IMR-90 (cell line): ENCODE results near the gene DCDC1. TPM values are rescaled to one million over a fixed set of nuclear protein-coding genes. Genes with fewer than 3 reads are reported as not detected.

Experiments
- ATAC-seq: fragments of 200-7000 bp; cut with Tn5 transposase; 2 replicates; pipeline ENCODE4 v1.9.1; 2020; ENCODE audit warnings: low read depth, mild to moderate bottlenecking, moderate library complexity
- BruUV-seq: library from RNA; stranded (reverse); fragments of 400-500 nt; replicated peaks from 2 replicates; lab custom pipeline; 2021; lab: Mats Ljungman, UMichigan
- CTCF ChIA-PET: fragments of 300-600 bp; formaldehyde crosslinking; extraction: SDS; loops from one replicate; lab custom pipeline; 2021; ENCODE audit warnings: antibody characterized with exemption; lab: Yijun Ruan, JAX
- POLR2A ChIA-PET: fragments of 300-600 bp; sonication (Branson Sonifier 250); formaldehyde crosslinking; loops from one replicate; lab custom pipeline; 2022; ENCODE audit warnings: antibody characterized with exemption; ENCODE audit not compliant: unreplicated experiment; lab: Charles Lee
- DNase-seq: peaks from one replicate; pipeline ENCODE4 v3.0.0; 2013
- H2AFZ ChIP-seq: replicated peaks from 2 replicates; pipeline ENCODE3; 2013; ENCODE audit warnings: low read length, mild to moderate bottlenecking; ENCODE audit not compliant: poor library complexity
- H2AK5ac ChIP-seq: 2 replicates; pipeline ENCODE4 v1.6.1; 2013; ENCODE audit warnings: low read depth, low read length, inconsistent platforms
- H2AK9ac ChIP-seq: replicated peaks from 2 replicates; pipeline ENCODE3; 2013; ENCODE audit warnings: mild to moderate bottlenecking, low read depth, low read length, moderate library complexity; ENCODE audit not compliant: poor library complexity
- H2BK120ac ChIP-seq: 2 replicates; pipeline ENCODE4 v1.6.1; 2013; ENCODE audit warnings: low read depth, low read length, inconsistent platforms
- H2BK15ac ChIP-seq: 3 replicates; pipeline ENCODE4 v1.6.1; 2013; ENCODE audit warnings: low read depth, low read length, inconsistent platforms
- H2BK20ac ChIP-seq: 2 replicates; pipeline ENCODE4 v1.6.1; 2013; ENCODE audit warnings: low read depth, mild to moderate bottlenecking, inconsistent platforms, low read length, moderate library complexity
- H2BK5ac ChIP-seq: 2 replicates; pipeline ENCODE4 v1.6.1; 2013; ENCODE audit warnings: mild to moderate bottlenecking, low read depth, low read length, inconsistent platforms; ENCODE audit not compliant: poor library complexity, severe bottlenecking
- H3K14ac ChIP-seq: replicated peaks from 2 replicates; pipeline ENCODE4 v1.6.1; 2013; ENCODE audit warnings: low read depth, low read length, inconsistent platforms
- H3K18ac ChIP-seq: 2 replicates; pipeline ENCODE4 v1.6.1; 2013; ENCODE audit warnings: low read depth, low read length, control low read depth
- H3K23ac ChIP-seq: 2 replicates; pipeline ENCODE4 v1.6.1; 2013; ENCODE audit warnings: low read depth, low read length, inconsistent platforms
- H3K27ac ChIP-seq: 2 replicates; pipeline ENCODE4 v1.5.1; 2013; ENCODE audit warnings: mild to moderate bottlenecking, control low read depth, low read length; ENCODE audit not compliant: insufficient read depth
- H3K27me3 ChIP-seq: 2 replicates; pipeline ENCODE4 v1.6.1; 2013; ENCODE audit warnings: low read length; ENCODE audit not compliant: control insufficient read depth, insufficient read depth
- H3K36me3 ChIP-seq: 2 replicates; pipeline ENCODE4 v1.6.1; 2013; ENCODE audit warnings: low read length, mixed read lengths; ENCODE audit not compliant: control insufficient read depth, insufficient read depth
- H3K4ac ChIP-seq: 2 replicates; pipeline ENCODE4 v1.6.1; 2013; ENCODE audit warnings: low read depth, low read length, inconsistent platforms
- H3K4me1 ChIP-seq: 2 replicates; pipeline ENCODE4 v1.6.1; 2013; ENCODE audit warnings: low read length, mixed read lengths; ENCODE audit not compliant: control insufficient read depth, insufficient read depth
- H3K4me2 ChIP-seq: 2 replicates; pipeline ENCODE4 v1.6.1; 2013; ENCODE audit warnings: low read depth, mild to moderate bottlenecking, control low read depth, low read length, moderate library complexity
- H3K4me3 ChIP-seq: 2 replicates; pipeline ENCODE4 v1.5.1; 2013; ENCODE audit warnings: low read depth, mild to moderate bottlenecking, control low read depth, low read length, moderate library complexity; ENCODE audit not compliant: insufficient read depth
- H3K56ac ChIP-seq: 2 replicates; pipeline ENCODE4 v1.6.1; 2013; ENCODE audit warnings: low read length, inconsistent platforms; ENCODE audit not compliant: insufficient read depth; ENCODE audit errors: extremely low read depth
- H3K79me1 ChIP-seq, 2 experiments: 2 replicates each; pipeline ENCODE4 v1.6.1; 2013; ENCODE audit warnings: low read length in 2 of 2, inconsistent platforms in 1 of 2, low read depth in 1 of 2
- H3K9ac ChIP-seq: 2 replicates; pipeline ENCODE4 v1.6.1; 2013; ENCODE audit warnings: low read depth, low read length, control low read depth
- H3K9me1 ChIP-seq: 2 replicates; pipeline ENCODE4 v1.6.1; 2013; ENCODE audit warnings: low read length, inconsistent platforms; ENCODE audit not compliant: insufficient read depth
- H3K9me3 ChIP-seq: 2 replicates; pipeline ENCODE4 v1.6.1; 2013; ENCODE audit warnings: low read length; ENCODE audit not compliant: control insufficient read depth, insufficient read depth
- H4K20me1 ChIP-seq: 2 replicates; pipeline ENCODE4 v1.6.1; 2013; ENCODE audit warnings: low read length, inconsistent platforms; ENCODE audit not compliant: insufficient read depth
- H4K5ac ChIP-seq: 2 replicates; pipeline ENCODE4 v1.6.1; 2013; ENCODE audit warnings: mild to moderate bottlenecking, low read depth, low read length, control low read depth
- H4K8ac ChIP-seq, 2 experiments: 2 replicates each; pipeline ENCODE4 v1.6.1; 2013; ENCODE audit warnings: low read depth in 2 of 2, low read length in 2 of 2, control low read depth in 1 of 2, inconsistent platforms in 1 of 2
- H4K91ac ChIP-seq: 2 replicates; pipeline ENCODE4 v1.6.1; 2013; ENCODE audit warnings: low read depth, low read length, inconsistent platforms; ENCODE audit not compliant: insufficient read depth
- BHLHE40 ChIP-seq: fragments of 150-350 bp; IDR thresholded peaks from 2 replicates; pipeline ENCODE4 v1.6.1; 2016; ENCODE audit warnings: mild to moderate bottlenecking, low read depth, low read length
- FOS ChIP-seq: fragments of 150-350 bp; IDR thresholded peaks from 2 replicates; pipeline ENCODE4 v1.6.1; 2016; ENCODE audit warnings: low read depth, low read length
- MAFK ChIP-seq: IDR thresholded peaks from 2 replicates; pipeline ENCODE4 v1.6.1; 2012; ENCODE audit warnings: low read depth, low read length, improper control_type of control experiment
- MAZ ChIP-seq: IDR thresholded peaks from 2 replicates; pipeline ENCODE4 v1.6.1; 2012; ENCODE audit warnings: low read depth, mild to moderate bottlenecking, low read length, improper control_type of control experiment, moderate library complexity, borderline replicate concordance
- RAD21 ChIP-seq: IDR thresholded peaks from 2 replicates; pipeline ENCODE4 v1.6.1; 2012; ENCODE audit warnings: low read length, improper control_type of control experiment
- WGBS, 2 experiments: methylation state at CpG; one replicate each; pipeline versions ENCODE4 v1.1.5 to v1.1.7; 2013; ENCODE audit warnings: missing lambda C conversion rate in 2 of 2; ENCODE audit not compliant: insufficient read length in 1 of 2; ENCODE audit errors: extremely low coverage in 2 of 2; 5-methylcytosine and 5-hydroxymethylcytosine counted together
- dilution Hi-C: fragments of 300-500 bp; cut with HindIII; formaldehyde crosslinking; loops from one replicate; pipeline ENCODE4 v1.14.3; 2018; ENCODE audit warnings: low sequenced_read_pairs; ENCODE audit not compliant: unreplicated experiment
- in situ Hi-C: fragments of 300-500 bp; cut with MboI; formaldehyde crosslinking; loops from 3 replicates; pipeline ENCODE4 v1.14.3; 2019; ENCODE audit warnings: low sequenced_read_pairs, inconsistent platforms, mixed read lengths
- intact Hi-C: fragments of 100-400 bp; cut with micrococcal nuclease; formaldehyde crosslinking; loops from 2 replicates; pipeline ENCODE4 v1.10.0; 2022
- polyA plus RNA-seq, 3 experiments: library from polyadenylated mRNA; depleted of rRNA; stranded (reverse); fragments of >200 nt; gene quantifications; 2 replicates each; pipeline ENCODE4 v1.2.3, GENCODE V29; 2012; ENCODE audit warnings: low replicate concordance in 1 of 3
- total RNA-seq: library from RNA; depleted of rRNA; stranded (reverse); fragments of >200 nt; gene quantifications from 2 replicates; pipeline ENCODE4 v1.2.3, GENCODE V29; 2012

DCDC1 gene
- total and polyA plus RNA-seq, 2 of the 4 experiments (the other 2 are of a cell fraction) = not detected

DNA sequence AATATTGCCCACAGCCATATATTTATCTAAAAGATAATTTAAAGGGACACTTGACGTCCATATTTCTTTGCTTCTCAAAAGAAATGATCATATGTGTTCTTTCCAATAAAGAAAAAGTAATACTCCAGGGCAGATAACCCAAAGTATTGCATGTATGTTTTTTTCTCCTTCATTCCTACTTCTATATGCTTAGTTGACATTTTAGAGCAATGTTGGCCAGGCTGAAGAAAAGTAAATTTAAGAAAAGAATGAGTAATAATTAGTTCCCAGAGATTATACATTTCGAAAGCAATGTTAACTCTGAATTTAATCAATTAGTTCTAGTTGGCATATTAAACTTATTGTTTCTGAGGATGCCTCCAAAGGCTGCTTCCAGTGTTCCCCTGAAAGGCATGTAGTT is 48.3 kb upstream of the DCDC1 start:
- H3K27ac ChIP-seq = no peak overlapping the region
- H3K56ac ChIP-seq = no peak overlapping the region
- H3K27me3 ChIP-seq = no peaks in the 10 kb centered on the region
- no peak overlapping the region for H2AK5ac ChIP-seq
- peaks cover 3% of the 10 kb centered on the region; the same call in 1 of the 2 replicates for H4K20me1 ChIP-seq
- intact Hi-C loops = no loop called here
- H2AFZ ChIP-seq = no peak overlapping the region
- H3K79me1 ChIP-seq = no peaks in the 10 kb centered on the region; a peak in 1 of 4 replicates
- H3K9me3 ChIP-seq = no peaks in the 10 kb centered on the region
- H3K4me3 ChIP-seq = no peak overlapping the region
- H3K23ac ChIP-seq = no peak overlapping the region
- H4K8ac ChIP-seq = no peak overlapping the region
- DNase-seq = no peak
- no peak overlapping the region for H3K4ac ChIP-seq
- H3K9me1 ChIP-seq = peaks cover 10% of the 10 kb centered on the region; the same call in 1 of the 2 replicates
- ChIA-PET CTCF (no interaction called here), POLR2A (no interaction called here)
- no peaks in the 10 kb centered on the region for H3K36me3 ChIP-seq
- no peak overlapping the region for H3K14ac ChIP-seq
- dilution Hi-C loops = no loop called here
- BruUV-seq = no TSS peak
- no peak overlapping the region for H2BK15ac ChIP-seq
- H3K9ac ChIP-seq = no peak overlapping the region
- H4K5ac ChIP-seq = no peak overlapping the region
- H3K18ac ChIP-seq = no peak overlapping the region
- no peak overlapping the region for H4K91ac ChIP-seq
- no peak overlapping the region for H2AK9ac ChIP-seq
- TF ChIP-seq MAZ (no peak), BHLHE40 (no peak), RAD21 (no peak), MAFK (peak; percentile 21; the same call in 1 of the 2 replicates), FOS (no peak)
- no CpG with 5 or more reads among the region's 2 CpGs for WGBS, 2 experiments
- 0 out of 2 replicates have a peak, but pooled peaks cover 3% of the 10 kb centered on the region for H3K4me1 ChIP-seq
- in situ Hi-C loops = no loop called here
- no peak overlapping the region for H3K4me2 ChIP-seq
- no peak for ATAC-seq
- no peak overlapping the region for H2BK120ac ChIP-seq
- no peak overlapping the region for H2BK5ac ChIP-seq
- H2BK20ac ChIP-seq = no peak overlapping the region
